ENCODE measurements around the gene CSNK1A1.
"Not testable (repeated sequence)": the region's sequence is repeated elsewhere in the genome, so short reads cannot be mapped to it uniquely, and the experiment has no call there.

Gene CSNK1A1

DNA sequence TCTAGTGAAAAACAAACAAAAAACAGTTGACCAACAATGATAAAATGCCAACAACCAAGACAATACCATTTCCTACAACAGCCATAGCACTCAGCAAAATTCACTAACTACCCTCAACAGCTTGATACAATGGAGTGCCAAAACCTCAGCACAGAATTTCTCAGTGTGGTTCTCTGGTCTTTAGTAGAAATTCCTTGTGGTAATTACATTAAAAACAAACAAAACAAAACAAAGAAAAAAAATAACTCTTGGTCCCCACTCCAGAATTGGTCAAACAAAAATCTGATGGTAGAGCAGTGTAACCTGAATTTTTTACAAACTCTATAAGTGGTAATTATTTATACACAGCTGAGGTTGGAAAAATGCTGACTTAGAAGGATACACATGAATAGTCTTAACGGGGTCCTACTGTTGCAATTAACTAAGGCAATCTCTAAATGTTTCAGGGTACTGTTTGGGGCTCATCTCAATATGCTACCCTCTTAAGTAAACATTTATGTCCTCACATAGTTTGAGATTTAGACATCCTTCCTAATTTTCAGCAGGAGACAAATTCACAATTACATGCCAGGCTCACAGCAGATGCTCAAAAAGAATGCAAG lies 13.8 kb downstream of the CSNK1A1 start:
- in situ Hi-C loops (cut with MboI; ENCODE audit: low sequenced_read_pairs): no loop called here

DNA sequence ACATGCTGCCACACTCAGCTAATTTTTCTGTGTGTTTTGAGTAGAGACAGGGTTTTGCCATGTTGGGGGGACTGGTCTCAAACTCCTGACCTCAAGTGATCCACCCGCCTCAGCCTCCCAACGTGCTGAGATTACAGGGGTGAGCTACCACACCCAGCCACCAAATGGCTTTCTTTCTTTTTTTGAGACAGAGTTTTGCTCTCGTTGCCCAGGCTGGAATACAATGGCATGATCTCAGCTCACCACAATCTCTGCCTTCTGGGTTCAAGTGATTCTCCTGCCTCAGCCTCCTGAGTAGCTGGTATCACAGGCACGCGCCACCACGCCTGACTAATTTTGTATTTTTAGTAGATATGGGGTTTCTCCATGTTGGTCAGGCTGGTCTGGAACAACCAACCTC lies 15.5 kb downstream of the CSNK1A1 start:
- in situ Hi-C loops (cut with MboI; ENCODE audit: low sequenced_read_pairs): not testable (repeated sequence)

DNA sequence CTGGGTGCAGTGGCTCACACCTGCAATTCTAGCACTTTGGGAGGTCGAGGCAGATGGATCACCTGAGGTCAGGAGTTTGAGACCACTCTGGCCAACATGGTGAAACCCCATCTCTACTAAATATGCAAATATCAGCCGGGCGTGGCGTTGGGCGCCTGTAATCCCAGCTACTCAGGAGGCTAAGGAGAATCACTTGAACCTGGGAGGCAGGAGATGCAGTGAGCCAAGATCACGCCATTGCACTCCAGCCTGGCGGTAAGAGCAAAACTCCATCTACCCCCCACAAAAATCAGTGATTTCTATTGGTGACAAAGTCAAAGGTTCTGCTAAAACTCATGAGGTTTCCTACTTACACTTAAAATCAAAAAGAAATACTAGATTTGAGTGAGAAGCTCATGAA lies 18.8 kb downstream of the CSNK1A1 start:
- in situ Hi-C loops (cut with MboI; ENCODE audit: low sequenced_read_pairs): no loop called here

DNA sequence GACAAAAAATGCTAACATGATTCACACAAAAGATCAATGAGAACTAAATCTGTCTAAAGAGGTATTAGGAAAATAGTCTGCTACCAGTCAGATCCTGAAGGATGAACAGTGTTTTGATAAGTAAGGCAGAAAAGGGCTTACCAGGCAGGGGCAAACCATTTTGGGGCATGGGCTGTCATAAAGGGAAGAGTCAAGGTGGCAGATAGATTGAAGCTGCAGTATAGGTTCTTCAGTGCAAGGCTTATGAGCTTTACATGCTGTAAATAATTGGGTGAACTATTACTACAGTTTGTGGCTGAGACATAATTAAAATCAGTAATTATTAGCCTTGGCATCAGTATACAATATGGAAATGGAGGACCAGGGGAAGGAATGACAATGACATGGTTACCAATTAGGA lies 21.8 kb downstream of the CSNK1A1 start:
- in situ Hi-C loops (cut with MboI; ENCODE audit: low sequenced_read_pairs): no loop called here

DNA sequence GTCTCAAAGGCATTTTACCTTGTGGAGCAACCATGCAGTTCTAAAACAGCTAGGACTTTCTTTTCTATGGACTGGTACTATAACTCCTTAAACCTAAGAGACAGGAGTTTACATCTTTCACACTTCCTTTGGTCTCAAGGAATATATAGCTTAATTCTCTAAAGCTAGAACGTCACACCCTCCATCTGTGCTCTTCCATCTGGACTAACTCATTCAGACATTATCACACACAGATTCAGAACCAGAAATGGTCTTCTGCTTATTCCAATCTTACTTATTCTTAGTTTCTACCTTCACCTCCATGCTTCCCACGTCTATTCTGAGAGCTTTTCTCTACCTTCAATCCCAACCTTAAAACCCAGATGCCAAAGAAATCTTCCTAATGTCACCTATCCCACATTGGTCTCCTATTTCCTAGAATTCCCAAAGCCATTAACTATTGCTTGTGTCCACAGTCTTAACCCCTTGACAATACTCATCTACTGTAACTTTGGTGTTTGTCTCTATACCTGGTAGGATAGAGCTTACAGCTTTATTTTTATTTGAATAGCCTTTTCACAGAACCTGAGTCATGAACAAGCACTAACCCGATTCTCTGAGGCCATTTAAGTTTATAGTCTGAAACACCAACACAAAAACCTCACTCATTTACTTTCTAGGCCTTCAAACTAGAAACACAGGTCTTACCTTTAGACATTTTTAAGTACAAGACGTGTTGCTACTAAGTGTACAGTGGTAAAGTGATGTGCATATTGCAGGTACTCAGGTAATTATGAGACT lies 22.8 kb downstream of the CSNK1A1 start:
- in situ Hi-C loops (cut with MboI; ENCODE audit: low sequenced_read_pairs): no loop called here

DNA sequence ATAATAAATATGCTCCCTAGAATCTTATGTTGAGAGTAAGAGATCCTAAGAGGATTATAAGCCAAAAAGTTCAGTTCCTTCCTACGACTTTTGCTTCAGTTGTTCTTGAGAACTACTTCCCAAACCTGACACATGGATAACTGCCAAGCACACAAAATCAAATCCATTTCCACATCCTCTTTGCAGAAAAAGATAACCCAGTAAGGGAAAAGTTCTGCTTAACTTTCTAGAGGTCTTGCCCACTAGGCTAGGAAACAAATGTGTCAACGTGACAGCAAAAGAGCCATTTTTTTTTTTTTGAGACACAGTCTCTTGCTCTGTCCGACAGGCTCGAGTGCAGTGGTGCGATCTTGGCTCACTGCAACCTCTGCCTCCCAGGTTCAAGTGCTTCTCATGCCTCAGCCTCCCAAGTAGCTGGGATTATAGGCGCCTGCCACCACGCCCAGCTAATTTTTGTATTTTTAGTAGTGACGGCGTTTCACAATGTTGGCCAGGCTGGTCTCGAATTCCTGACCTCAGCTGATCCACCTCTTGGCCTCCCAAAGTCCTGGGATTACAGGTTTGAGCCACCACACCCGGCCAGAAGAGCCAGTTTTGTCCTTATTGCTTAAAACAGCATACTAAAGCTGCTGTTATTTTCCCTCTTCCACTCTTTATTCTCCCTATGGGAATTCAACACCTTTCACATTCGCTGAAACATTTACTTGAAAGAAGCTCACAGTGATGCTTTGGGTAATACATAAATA lies 24.2 kb downstream of the CSNK1A1 start:
- in situ Hi-C loops (cut with MboI; ENCODE audit: low sequenced_read_pairs): no loop called here

DNA sequence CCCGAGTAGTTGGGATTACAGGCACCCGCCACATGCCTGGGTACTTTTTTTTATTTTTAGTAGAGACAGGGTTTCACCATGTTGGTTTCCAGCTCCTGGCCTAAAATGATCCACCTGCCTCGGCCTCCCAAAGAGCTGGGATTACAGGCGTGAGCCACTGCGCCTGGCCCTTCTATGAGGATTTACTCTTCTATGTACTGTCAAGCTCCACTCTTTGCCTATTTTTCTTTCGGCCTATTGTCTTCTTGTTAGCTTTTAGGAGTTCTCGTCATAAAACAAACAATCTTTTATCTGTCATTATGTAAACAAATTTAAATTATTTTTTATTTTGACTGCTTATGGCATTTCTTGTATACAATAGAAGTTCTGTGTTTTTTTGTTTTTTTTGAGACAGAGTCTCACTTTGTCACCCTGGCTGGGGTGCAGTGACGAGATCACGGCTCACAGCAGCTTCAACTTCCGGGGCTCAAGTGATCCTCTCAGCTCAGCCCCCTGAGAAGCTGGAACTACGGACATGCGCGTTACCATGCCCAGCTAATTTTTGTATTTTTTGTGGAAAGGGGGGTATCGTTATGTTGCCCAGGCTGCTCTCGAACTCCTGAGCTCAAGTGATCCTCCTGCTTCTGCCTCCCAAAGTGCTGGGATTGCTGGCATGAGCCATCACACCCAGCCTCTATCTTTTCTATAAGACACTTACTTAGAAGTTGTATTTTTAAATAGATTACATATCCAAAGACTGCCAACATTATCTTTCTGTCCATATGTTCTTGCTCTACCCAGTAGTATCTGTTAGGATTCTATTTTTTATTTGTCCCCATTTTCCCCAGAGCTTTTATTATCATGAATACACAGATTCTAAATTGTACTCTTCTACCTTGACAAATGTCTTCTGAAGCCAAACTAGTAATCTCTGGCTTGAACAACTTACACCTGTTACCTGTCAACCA lies 29.2 kb downstream of the CSNK1A1 start:
- in situ Hi-C loops (cut with MboI; ENCODE audit: low sequenced_read_pairs): no loop called here

DNA sequence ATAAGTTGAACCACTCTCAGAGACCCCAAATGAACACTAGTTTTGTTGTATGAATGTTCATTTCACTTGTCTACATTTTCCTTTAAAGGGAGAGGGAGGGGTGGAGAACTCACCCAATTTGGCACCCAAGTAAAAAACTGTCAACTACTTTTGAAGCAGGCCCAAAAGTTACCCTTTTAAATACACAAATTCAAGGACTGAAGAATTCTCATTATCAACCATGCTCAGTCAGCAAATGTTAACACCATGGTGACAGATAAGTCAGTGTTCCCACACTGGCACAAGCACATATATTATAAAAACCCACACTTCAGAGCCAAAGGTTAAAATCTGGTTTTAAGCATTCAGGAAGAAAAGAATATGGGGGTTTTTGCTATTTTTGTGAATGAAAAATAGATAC lies 31.6 kb downstream of the CSNK1A1 start:
- in situ Hi-C loops (cut with MboI; ENCODE audit: low sequenced_read_pairs): no loop called here

DNA sequence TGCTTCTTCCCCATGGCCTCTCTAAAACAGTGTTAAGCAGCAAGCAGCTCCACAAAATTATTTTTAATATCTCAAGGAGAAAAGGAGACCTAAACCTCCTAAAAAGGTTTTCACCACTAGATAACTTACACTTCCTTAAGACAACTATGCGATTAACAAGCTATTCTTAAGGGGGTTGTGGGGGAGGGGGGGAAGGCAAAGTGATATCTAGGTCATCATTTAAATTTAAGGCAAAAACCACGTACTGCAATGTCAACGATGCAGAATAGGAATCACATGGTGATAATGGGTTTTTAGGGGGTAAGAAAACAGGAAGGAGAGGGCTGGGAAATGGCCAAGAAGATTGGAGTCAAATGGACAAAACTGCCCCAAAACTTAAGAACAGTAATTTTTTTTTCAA lies 32.6 kb downstream of the CSNK1A1 start:
- in situ Hi-C loops (cut with MboI; ENCODE audit: low sequenced_read_pairs): no loop called here

DNA sequence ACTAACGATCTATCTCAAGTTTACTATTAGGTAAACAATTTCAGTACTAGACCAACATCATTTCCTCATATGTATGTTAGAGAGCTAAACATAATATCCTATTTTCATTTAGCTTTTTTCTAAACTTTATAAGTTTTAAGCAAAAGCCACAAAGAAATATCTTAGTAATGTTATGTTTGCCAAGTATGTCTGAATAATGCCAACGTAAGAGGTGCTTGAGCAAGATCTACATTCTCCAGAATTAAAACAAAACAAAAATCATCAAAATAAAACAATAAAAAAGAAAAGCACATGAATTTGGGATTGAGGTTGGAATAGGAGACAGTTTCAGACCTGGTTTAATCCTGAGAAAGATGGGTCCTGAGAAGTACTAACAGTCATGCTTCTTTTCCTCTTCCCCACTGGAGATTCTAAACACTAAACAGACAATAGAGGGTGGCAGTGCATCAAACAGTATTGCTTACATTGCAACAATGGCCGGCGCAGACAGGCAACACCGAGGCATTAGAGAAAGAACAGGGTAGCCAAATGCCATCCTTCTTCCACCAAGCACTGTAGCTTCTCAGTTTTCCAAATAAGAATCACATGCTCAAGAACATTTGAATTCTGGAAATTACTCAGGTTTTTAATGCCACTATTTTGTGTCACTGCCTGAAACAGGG lies 33.6 kb downstream of the CSNK1A1 start:
- in situ Hi-C loops (cut with MboI; ENCODE audit: low sequenced_read_pairs): no loop called here

DNA sequence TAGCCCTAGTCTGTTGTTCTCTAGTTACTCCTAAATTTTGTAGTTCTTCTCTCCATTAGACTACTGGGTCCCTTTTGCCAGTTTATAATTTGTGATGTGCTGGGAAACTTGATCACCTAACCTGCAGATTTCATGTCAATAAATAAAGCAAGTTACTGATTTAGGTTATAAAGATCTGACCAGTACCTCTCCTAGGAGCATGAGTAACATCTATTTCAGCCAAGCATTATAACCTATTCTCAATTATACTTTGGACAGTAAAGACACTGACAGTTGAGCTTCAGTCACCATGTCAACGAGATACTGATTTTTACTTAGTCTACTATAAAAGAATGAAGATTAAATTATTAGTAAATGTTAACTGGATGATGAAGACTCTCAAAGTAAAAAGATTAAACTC lies 36.7 kb downstream of the CSNK1A1 start:
- in situ Hi-C loops (cut with MboI; ENCODE audit: low sequenced_read_pairs): no loop called here

DNA sequence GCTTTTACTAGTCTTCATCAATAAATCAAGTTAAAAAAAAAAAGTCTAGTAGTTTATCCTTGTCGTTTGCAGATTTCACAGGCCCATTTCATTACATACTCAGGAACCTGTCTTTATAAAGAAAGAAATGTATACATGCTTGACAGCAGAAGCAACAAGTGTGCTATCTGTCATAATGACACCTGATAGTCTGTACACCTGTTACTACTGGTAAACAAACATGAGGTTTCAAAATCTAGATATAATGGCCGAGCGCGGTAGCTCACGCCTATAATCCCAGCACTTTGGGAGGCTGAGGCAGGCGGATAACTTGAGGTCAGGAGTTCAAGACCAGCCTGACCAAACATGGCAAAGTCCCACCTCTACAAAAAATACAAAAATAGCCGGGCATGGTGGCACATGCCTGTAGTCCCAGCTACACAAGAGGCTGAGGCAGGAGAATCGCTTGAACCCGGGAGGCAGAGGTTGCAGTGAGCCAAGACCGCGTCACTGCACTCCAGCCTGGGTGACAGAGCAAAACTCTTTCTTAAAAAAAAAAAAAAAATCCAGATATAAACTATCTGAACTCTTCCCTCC lies 37.8 kb downstream of the CSNK1A1 start:
- in situ Hi-C loops (cut with MboI; ENCODE audit: low sequenced_read_pairs): not testable (repeated sequence)

DNA sequence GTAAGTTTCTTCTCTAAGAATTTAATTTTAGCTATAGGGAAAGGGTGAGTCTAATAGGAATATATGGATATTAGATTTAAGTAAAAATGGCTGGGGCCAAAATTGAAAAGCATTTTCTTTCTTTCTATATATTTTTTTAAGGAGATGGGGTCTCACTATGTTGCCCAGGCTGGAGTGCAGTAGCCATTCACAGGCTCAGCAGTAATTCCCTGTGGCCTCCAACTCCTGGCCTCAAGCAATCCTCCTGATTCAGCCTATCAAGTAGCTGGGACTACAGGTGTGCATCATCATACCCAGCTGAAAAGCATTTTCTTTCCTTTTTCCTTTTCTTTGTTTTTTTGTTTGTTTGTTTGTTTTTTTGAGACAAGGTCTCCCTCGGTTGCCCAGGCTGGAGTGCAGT lies 41.1 kb downstream of the CSNK1A1 start:
- in situ Hi-C loops (cut with MboI; ENCODE audit: low sequenced_read_pairs): no loop called here

DNA sequence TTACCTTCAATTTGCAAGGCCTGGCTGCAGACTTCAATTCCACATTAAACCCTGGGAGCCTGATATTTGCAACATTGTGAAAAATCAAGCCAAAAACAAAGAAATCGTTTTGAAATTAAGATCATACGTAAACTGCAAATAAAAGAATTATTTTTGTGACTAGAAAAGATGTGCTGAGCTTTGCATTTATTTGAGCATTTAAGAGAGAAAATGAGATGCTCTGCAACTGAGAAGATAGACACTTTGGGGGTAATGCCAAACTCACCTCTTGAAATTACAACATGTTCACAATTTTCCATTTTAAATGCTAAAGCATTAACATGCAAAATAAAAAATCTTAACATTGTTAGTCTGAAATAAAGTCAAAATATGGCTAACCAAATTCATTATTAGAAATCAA lies 46.6 kb downstream of the CSNK1A1 start:
- in situ Hi-C loops (cut with MboI; ENCODE audit: low sequenced_read_pairs): no loop called here

DNA sequence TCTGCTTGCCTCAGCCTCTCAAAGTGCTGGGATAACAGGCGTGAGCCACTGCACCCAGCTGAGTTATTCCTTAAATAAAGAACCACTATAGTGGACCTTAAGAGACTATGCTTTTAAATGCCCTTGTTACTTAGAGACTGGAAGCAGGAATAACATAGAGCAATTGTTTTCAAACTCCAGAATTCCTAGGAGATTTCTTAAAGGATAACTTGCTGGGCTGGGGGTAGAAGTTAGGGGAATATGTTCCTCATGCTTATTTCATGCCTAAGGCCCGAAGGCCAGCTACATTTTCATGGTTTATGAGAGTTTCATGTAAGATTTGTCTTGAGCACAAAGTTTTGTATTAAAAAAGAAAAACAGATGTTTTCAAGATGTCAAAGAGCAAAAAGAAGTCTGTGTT lies 48.2 kb downstream of the CSNK1A1 start:
- in situ Hi-C loops (cut with MboI; ENCODE audit: low sequenced_read_pairs): no loop called here

DNA sequence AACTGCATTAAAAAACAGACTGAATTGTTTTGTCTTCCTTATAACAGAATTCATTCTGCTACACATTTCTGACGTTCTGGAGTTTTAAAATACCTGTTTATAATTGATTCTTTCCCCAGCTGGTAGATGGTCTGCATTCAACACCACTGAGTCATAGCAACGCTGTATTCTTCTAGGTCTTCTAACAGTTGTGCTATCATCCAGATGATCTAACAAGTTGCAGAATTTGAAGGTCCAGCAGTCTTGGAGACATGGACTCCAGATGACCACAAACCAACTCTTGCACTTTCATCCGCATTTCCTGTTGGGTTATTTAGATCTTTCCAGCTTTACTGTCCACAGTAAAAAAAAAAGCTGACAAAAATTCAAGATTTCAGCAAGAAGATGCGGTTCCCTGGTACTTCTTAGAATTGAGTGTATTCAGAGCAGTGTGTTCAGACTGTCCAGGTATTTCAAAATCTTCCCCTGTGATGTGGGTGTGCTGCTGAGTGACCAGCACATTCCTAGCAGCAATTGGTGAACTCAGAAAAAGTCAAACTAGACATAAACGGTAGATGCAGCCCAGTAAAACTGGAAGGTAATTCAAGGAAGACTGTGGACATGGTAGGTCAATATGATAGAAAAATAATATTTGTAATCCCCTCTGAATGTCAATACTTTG lies 50.2 kb downstream of the CSNK1A1 start:
- in situ Hi-C loops (cut with MboI; ENCODE audit: low sequenced_read_pairs): no loop called here

DNA sequence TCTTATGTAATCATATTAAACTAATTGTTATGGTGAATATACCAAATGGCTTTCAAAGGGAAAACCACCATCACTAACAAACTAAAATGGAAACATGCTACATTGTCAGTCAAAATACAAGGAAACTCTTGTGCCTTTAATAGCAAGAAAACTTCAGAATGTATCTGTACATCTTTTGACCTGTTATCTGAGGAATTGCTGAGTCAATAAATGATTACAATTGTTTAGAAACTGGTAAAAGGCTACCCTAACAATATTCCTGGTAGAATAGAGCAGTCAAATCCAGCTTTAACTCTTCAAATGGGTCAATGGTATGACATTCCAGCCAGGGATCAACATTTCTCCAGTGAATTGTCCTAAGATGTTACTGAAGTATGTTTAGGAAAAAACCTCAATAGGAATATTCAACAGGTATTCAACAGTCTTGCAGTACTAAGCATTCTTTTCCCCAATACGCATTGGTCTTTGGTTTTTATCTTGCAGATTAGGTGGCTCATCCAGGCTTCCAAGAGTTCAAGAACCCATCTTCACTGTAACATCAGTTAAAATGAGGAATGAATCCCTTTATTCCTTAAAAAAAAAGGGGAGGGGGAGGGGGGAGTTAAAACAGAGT lies 52.4 kb downstream of the CSNK1A1 start:
- in situ Hi-C loops (cut with MboI; ENCODE audit: low sequenced_read_pairs): no loop called here

DNA sequence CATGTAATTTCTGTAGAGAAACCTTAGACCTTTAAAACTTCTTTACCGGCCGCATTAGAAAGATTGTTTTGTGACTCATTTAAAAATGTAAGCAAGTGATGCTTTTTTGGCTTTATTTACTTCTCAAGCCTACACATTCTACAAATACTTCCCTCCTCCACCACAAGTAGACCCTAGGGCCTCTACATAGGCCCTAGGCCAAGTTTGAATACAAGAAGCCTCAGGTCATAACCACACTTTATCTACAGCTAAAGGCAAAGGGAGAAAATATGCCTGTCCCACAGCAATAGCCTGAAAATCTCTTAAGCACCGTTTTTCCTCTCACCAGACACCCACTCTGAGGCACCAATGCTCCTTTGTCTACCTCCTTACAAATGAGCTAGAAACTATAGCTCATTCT lies 53.9 kb downstream of the CSNK1A1 start:
- in situ Hi-C loops (cut with MboI; ENCODE audit: low sequenced_read_pairs): no loop called here

DNA sequence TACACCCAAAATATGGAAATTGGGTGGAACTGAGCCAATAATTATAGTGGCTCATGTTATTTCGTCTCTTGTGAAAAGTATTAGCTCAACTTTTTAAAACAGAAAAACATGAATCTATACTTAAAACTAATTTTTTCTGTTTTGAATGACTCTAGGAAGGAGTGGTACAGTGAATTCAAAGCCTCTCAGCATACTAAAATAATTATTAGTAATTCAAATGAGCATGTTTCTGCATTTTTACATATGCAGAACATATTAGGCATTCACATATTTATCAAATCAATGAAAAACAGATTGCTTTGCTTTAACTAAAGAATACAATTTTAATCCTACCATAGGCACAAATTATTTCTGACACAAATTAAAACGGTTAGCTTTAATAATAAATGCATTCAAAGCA lies 54.3 kb downstream of the CSNK1A1 start:
- in situ Hi-C loops (cut with MboI; ENCODE audit: low sequenced_read_pairs): no loop called here
